Smooth muscle cell of the brain vasculature (primary cell): ENCODE measurements around the gene PTPN7.
A peak's percentile ranks its signal among the peaks of the same experiment; 100 is the strongest.
"Not testable (repeated sequence)": the region's sequence is repeated elsewhere in the genome, so short reads cannot be mapped to it uniquely, and the experiment has no call there.

Source experiments
- DNase-seq: peaks from one replicate; pipeline ENCODE4 v3.0.0-alpha.2; 2012; ENCODE audit warnings: low read depth, low spot score

PTPN7 gene

DNA sequence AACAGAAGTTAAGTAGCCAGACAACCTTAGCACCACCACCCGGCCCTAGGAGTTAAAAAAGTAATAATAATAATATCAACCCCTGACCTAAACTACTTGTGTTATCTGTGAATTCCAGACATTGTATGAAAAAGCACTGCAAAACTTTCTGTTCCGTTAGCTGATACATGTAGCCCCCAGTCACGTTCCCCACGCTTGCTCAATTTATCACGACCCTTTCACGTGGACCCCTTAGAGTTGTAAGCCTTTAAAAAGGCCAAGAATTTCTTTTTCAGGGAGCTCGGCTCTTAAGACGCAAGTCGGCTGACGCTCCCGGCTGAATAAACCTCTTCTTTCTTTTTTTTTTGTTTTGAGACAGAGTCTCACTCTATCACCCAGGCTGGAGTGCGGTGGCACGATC lies 6.7 kb upstream of the PTPN7 start:
- not testable (repeated sequence) for DNase-seq

DNA sequence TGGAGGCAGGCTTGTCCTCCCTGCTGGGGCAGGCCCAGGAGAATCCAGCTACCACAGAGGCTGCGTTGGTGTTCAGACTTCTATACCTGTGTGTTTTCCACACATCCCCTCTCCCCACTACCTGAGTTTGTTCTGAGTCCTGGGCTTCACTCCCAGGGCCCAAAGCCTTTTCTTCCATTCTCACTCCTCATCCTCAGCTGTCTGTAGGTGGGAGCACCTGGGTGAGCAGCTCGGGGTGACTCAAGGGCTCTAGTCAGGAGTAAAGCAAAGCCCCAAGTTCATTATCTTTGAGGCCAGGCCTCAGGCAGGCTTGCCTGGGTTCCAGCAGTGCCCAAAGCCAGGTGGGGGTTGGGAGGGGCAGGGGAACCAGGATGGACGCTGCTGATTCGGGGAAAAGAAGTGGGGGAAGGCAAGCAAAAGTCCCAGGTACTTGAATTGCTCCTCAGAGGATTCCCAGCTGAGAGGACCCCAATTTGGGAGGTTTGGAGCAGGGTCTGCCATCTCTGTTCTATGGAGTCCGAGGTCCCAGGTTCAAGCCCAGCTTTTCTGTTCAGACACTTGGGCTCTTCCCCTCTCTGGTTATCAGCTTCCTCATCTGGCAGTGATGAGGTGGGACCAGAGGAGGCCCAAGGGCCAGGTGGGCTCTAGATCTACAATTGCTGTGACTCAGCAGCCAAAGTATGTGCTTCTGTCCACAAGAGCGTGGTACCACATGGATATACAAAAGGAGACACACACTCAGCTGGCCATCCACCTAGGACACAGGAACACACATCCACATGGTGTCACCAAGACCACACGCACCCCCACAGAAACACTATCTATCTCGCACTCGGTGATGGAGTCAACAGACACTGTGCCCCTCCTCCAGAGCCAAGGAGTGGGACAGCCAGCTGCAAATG lies 5.8 kb upstream of the PTPN7 start:
- no peak for DNase-seq

DNA sequence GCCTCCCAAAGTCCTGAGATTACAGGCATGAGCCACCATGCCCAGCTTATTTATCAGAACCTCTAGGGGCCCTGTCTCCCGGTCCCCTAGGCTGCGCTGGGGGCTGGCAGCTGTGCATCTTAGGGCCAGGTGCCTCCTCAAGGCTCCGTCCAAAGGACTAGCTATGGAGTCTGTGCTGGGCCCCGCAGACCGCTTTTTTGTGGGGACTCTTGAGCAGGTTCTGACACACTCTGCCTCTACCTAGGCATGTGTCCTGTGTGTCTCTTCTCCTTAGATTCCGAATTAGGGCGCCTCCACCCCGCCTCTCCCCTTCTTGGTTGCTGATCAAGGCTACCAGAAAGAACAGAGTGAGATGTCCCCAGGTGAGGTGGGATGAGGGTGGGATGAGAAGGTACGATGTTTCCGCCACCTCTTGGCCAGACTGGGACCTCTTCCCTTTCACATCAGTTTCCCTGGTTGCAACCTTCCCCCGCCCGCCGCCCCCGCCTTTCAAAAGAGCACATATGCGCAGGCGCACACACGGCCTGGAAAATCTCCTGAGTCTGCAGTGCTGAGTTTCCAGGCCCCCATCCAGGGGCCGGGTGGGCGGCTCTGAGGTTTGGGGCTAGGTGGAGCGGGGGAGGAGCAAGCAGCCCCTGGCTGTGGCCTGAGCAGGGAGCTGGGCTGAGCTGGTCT lies 5.0 kb upstream of the PTPN7 start:
- no peak for DNase-seq

DNA sequence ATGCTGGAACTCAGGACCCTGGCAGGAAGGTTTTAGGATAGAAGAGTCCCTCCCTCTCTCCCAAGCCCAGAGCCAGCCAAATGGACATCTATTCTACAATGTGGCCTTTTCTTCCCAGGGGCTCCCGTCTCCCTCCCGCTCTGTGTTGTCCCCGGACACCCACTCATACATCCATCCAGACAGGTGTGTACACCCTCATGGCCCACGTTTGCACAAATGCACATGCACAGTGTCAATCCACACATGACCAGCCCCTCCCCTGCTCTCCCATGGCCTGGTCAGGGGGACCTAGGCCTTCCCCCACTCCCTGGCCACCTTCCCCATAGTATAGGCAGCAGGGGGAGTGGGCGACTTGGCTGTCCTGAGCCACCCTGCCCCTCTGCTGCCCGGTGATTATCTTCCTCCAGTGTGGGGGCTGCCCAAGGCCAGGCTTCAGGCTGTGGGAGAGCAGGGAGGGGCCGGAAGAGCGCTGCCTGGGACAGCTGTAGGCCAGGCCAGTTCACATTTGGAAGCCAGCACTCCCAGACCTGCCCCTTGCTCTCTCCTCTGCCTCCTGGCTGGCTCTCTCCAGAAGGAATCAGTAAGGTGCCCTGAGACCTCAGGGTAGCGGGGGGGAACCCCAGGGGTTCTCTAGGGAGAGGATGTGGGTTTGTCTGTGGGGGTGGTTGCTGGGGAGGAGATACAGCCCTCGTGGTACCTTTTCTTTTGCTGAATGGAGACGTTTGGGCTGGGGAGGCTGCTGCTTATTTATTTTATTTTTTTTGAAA lies 4.1 kb upstream of the PTPN7 start:
- DNase-seq = no peak

DNA sequence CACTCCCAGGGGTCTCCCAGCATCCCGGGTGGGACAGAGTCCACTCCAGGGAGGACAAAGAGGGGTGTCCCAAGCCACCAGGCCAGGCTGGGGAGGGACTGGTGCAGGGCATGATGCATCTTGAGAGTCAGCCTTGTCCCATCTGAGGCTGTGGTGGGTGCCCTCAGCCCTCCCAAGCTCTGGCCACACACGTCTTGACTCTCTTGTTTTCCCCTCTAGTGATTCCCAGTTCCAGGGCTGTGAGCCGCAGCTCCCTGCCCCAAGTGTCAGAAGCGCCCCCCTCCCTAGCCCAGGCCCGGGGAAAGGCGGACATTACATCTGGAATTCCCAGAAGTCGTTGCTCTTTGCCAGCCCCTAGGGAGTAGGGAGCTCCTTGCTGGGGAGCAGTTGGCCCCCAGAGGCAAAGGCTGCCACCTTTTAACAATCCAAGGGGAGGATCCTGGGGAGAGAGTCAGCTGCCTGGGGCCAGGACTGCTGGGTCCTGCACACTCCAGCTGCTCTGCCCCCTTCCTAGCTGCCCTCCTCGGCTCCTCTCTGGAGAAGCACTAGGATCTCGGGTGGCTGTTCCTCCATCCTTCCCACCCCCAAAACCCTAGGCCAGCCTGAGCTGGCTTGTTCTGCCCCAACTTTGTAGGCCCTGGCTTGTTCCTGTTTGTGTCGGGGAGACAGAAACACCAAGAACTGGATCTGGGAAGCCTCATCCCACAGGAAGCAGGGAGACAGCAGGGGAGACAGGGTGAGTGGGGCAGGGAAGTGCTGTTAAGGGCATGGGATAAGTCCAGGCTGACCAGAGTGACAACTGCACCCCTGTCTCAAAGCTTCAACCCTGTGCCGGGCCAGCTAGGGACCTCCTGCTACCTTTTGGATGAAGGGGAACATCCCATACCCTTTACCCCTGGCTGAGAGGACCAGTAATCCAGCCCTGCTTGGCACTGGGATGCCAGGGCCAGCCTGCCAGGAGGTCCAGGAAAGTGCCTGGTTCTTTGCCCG lies 3.2 kb upstream of the PTPN7 start:
- no peak for DNase-seq

DNA sequence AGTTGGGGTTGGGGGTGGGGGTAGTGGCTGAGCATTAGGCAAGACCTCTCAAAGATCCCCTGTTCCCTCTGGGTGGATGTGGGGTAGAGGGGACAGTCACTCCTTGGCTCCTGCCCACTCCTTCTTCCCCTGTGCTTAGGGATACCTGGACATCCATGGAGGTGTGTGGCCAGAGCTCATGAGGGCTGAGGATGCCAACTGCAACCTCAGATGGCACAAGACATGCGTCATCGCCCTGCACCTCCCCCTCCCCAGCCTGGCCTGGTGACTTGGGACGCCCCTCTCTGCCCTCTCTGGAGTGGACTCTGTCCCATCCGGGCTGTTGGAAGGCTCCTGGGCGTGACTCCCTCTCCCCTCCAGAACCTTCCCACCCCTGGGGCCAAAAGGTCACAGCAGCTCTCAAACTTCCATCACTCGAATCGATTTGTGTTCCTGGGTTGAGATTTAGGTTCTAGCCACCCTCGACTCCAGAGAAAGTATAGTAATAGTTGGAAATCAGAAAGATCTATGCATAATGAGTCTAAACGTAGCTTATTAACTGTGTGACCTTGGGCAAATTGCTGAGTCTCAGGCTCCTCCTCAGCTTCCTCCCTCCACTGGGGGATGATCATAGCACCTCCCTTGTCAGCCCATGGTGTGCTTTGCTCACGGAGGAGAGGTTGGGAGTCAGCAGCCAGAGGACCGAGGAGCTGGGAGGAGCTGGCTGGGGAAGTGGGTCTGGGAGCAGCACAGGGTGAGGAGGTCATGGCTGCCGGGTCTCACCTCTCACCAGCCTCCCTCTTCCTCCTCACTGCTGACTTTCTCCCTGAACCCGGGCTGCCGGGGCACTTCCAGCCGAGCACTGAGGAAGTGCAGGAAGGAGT lies 2.2 kb upstream of the PTPN7 start:
- DNase-seq = no peak

DNA sequence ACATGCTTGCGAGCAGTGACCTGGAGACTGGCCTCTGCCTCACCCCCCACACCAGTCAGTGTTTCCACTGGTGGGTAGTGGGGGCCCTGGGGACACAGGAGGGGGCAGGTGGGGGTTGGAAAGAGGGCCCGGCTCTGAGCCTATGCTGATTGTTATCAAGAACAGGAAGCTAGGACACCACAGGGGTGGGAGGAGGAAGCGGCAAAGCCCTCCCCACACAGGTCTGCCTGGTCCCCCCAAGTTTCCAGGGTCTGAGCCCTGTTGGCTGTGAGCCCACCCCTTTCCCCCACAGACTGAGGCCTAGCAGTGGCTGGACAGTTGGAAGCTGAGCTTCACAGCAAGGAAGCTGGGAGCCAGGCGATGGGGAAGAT lies 1.6 kb upstream of the PTPN7 start:
- DNase-seq = no peak

DNA sequence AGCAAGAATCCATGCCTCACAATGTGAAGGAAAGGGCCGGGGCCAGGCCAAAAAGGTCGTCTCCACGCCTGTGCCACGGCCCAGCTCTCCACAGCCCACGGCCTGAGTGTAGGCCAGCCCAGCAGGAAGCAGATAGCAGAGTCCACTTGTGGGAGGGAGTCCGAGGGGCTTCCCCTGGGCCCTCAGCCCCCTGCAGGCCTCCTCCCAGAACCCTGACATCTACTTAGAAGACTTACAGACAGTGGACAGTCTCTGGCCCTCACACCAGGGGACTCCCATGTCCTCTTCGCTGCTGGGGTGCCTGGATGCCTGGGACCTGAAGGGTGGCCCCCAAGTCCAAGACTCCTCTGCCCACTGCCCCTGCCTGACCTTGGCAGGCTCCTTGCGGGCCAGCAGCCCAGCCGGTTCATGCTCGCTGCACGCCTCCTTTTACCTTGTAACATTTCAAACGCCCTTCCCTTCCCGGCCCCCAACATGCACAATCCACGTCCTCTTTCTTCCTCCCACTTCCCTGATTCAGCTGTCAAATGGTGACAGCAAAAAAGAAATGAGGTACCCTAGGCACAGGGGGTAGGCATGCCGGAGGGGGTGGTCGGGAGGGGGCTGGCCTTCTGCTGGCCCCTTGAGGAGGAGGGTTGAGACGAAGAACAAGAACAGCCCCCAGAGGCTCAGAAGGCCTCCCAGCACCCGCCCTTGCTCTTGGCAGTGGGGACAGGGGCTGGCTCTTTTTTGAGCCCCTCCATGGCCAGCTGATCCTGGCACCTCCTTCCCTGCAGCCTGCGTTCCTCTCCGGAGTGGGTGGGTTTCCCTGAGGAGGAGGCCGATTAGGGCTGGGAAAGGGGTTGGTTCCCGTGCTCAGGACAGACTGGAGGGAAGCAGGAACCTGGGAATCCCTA lies 997 bp upstream of the PTPN7 start:
- no peak for DNase-seq

DNA sequence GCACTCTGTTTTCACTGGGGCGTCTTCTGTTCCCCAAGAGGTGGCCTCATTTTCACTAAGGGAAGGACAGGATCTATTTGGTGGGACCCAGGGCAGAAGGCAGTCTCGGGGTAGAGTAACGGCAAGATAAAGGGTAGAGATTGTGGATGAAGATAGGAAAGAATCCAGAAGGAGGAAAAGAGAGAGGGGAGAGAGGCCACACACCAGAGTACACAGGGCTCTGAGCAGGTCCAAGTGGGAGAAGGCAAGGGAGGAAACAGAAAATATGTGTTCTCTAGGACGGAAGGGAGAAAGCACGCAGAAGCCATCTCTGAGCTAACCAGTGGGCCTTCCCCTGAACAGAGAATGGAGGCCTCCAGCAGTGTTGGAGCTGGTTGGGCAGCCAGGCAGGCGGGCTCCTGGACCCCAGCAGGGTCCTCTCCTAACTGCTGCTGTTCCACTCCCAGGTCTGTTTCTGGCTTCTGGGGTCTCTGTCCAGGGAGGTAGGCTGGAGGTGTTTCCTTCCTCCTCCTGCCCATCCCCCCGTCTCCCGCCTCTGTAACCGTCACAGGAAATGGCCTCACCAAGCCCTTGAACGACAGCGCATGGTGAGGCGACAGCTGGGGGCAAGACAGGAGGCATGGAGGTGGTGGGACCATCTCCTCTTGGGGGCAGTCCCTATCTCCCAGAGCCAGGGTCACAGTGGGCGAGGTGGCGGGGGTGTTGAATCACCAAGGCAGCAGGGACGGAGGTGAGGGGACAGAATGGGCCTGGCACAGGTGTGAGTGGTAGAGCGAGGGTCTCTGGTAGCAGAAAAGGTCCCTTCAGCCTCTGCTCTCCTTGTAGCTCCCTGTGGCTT lies 649 bp downstream of the PTPN7 start:
- no peak for DNase-seq

DNA sequence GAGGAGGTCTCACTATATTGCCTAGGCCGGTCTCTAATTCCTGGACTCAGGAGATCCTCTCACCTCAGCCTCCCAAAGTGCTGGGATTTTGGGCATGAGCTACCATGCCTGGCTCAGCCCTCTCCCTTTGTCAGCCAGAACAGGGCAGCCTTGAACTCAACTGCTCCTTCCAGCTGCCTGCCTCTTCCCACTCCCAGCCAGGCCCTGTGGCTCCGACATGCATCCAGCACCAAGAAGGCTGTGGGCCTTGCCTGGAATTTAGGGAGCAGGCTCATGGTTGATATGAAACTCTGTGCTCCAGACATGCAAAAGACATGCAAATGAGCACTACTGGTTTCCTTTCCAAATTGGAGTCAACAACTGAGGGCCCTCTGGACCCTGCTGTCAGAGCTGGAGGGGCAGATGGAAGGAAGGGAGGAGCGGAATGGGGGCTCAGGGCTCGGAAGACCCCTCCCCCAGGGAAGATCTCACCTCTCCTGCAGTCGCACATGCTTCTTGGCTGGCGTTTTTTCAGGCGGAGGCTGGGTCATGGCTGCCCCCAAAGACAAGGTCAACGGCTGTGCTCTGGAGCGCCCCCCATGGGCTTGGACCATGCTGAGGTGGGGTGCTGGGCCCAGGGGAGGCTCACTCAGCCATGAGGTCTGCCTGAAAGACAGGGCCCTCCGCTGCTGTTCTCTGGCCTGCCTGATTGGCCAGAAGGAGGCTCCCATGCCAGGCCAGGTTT lies 1.4 kb downstream of the PTPN7 start:
- no peak for DNase-seq

DNA sequence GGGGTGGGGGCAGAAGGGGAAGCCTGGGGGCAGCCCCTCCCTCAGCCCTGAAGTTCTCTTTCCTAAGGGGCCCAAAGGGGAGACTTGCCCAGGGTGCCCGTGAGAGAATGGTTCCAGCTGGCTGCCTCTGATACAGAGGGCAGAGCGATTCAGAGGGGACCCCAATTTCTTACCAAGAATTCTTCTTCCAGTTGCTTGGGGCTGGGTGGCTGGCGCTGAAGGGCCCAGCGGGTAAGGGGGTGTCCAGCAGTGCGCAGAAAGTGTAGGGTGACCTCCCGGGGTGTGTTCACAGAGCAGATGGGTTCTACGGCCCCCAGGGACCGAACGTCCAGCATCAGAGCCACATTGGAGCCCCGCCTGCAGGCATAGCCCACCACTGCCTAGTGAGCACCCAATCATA lies 2.5 kb downstream of the PTPN7 start:
- no peak for DNase-seq

DNA sequence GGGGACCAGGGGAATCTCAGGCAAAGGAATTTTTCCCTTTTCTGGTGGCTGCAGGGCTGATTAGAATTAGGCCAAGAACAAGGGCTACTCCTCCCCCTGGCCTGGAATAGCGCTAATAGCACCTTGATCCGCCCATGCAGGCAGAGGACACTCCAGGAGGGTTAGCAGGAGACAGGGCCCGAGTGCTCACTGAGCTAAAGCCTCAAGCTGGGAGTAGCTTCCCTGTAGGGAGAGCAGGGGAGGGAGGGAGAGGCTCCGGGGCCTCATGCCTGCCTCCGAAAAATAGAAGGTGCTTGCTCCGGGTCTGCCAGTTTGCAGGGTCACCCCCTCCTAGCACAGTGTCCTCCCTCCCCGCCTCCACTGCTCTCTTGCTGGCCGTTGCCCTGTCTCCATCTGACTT lies 3.8 kb downstream of the PTPN7 start:
- no peak for DNase-seq

DNA sequence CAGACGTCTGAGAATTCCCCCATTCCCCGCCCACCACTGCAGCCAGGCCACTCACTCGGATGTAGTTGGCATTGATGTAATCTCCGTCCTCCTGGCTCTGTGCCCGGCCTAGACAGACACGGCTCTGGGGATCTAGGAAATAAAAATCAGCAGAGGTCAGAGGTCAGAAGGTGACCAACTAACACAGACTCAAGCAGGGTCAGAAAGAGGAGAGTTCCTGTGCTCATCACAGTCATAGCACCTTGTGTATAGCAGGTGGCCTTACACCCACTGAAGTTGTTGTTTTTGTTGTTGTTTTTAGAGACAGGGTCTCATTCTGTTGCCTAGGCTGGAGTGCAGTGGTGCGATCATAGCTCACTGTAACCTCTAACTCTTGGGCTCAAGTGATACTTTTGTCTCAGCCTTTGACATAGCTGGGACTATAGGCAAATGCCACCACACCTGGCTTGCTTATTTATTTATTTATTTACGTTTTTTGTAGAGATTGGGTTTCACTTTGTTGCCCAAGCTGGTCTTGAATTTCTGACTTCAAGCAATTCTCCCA lies 4.9 kb downstream of the PTPN7 start:
- DNase-seq = no peak

DNA sequence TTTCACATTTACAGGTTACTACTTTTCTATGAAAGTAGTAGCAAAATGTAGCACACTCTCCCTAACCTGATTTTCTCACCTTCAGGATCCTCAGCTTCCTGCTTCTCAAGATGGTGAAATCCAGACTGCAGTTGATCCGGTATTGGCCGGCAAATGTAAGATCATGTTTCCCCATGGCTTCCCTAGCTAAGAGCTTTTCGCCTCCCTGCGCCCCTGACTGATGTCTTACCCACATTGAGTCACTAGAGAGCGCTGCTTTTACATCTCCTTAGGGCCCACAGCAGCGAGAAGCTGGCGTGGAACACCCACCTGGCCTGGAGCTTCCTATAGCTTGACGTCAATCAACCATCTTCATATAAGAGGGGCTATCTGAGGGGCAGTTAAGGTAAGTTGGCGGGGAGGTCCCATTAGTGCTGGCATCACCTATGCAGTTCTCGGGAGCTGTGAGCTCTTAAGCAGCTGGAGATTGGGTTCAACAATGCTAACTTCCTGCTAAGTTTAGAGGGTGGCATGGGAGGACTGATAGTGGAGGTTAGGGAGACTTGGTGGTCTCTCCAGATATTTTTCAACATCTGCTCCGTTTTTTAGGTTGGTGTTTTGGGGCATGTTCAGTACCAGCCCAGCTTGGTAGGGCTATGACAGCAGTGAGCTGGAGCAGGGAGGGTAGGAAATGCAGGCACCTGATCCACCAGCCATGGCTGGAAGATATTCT lies 5.5 kb downstream of the PTPN7 start:
- peak; percentile 31 for DNase-seq

DNA sequence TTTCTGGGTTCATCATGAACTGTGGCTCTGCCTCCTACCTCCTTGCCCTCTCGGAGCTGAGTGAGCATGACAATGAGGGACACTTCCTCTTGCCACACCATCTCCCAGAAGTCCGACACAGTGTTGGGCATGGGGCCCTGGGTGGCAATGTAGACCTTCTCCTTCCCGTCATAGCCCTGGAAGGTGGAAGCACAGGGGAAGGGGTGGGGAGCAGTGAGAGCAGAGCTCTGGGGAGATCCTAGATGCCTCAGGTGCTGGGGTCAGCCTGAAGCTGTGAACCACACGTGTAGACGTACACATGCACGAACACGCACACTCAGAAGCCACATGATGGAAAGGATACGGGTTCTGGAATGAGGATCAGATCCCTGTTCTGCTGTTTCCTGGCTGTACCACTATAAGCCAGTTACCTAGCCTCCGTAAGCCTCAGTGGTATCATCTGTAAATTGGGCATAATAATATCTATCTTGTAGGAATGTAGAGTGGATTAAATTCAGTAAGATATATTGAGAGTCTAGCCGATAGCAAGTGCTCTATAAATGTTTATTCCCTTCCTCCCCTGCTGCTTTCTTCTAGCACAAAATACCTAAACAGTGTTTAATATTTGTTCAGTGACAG lies 6.1 kb downstream of the PTPN7 start:
- no peak for DNase-seq

DNA sequence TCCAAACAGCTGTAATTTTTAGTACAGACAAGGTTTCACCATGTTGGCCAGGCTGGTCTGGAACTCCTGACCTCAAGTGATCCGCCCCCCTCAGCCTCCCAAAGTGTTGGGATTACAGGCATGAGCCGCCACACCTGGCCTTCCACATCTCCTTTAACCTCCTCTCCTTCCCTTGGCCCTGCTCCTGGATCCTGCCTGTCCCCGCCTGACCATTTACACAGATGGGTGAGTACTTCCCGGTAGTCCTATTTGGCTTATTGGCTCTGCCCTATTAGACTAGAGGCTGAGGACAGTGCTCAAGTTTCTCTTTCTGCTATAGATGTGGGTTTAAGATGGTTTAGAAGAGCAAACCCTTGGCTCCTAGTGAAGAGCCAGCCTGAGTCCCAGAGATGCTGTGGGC lies 7.1 kb downstream of the PTPN7 start:
- DNase-seq = no peak
